Left ventricle myocardium inferior (tissue), 1 donor: Measurements from ENCODE around the gene GNE. TPM values are rescaled to one million over a fixed set of nuclear protein-coding genes. Genes with fewer than 3 reads are reported as not detected.

Source experiments
- DNase-seq: peaks from one replicate; pipeline ENCODE4 v3.0.0-alpha.2; 2020
- H3K27ac ChIP-seq: fragments of 200-600 bp; replicated peaks from 2 replicates; pipeline ENCODE4 v1.8.0; 2021
- H3K27me3 ChIP-seq: fragments of 200-600 bp; 2 replicates; pipeline ENCODE4 v1.8.0; 2021; ENCODE audit warnings: low read depth
- H3K36me3 ChIP-seq: fragments of 200-600 bp; 2 replicates; pipeline ENCODE4 v1.8.0; 2021
- H3K4me1 ChIP-seq: fragments of 200-600 bp; 2 replicates; pipeline ENCODE4 v1.8.0; 2021
- H3K4me3 ChIP-seq: fragments of 200-600 bp; 2 replicates; pipeline ENCODE4 v1.8.0; 2021; ENCODE audit warnings: mild to moderate bottlenecking, moderate library complexity
- H3K9me3 ChIP-seq: fragments of 200-600 bp; replicated peaks from 2 replicates; pipeline ENCODE4 v1.8.0; 2021
- intact Hi-C: fragments of 100-400 bp; cut with micrococcal nuclease; formaldehyde crosslinking; loops from one replicate; pipeline ENCODE4 v1.11.0; 2022
- total RNA-seq: library from RNA; stranded (reverse); fragmentation: NEBNext Ultra II Directional; extraction: Animal tissue kit (Norgen Biotek cat#: 25700); gene quantifications from one replicate; pipeline ENCODE4 v1.2.1, GENCODE V29; 2021
- TF ChIP-seq, protein P1 (sequence below): fragments of 200-600 bp; IDR thresholded peaks from 2 replicates; pipeline ENCODE4 v1.8.0; 2021; ENCODE audit warnings: antibody characterized with exemption, mild to moderate bottlenecking, borderline replicate concordance
- donor health status: DM: no; HTN: yes; CAD: no; lungs with severe emphysema.

GNE gene
- total RNA-seq, 1 donor from 2014 or later = 11.7 TPM

DNA sequence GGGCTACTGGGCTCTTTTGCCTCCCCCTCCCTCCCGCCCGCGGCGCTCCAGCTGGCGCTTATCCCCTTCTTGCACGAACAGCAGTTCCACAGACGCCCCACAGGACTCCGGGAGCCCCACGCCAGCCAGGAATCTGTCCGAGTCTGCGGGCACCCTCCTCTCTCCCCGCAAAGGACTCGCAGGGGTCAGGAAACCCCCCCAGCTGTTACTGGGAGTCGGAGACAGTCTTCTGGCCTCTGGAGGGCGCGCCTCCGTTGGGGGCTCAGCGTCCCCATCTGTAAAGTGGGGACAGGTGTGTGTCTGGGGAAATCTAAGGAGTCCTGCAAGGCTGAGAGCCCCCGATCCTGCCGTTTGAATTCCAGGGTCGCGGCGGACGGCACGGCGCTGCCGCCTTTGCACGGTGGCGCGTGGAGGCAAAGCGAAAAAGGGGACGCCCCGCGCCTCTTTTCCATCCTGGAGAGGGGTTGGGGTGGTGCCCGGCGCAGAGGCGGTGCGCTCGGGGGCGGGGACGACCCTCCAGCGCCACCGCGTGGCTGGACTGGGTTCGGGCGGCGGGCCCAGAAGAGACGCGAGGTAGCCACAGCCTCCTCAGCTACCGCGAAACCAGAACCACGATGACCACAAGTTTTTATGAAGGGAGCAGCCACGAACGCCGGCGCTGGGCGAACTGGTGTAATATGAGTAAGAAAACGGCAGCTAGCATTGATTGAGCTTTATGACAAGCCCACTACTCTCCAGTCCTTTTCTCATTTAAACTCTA, 91.9 kb downstream of the GNE start:
- DNase-seq = peak; percentile 87
- peaks cover 28% of the 10 kb centered on the region for H3K27me3 ChIP-seq
- H3K27ac ChIP-seq = peak overlapping the region; percentile 83
- H3K36me3 ChIP-seq = no peaks in the 10 kb centered on the region
- H3K4me1 ChIP-seq = peaks cover 33% of the 10 kb centered on the region
- no peaks in the 10 kb centered on the region for H3K9me3 ChIP-seq
- peak overlapping the region; percentile 64 for H3K4me3 ChIP-seq
- intact Hi-C loops = no loop called here
- TF ChIP-seq, protein P1, sequence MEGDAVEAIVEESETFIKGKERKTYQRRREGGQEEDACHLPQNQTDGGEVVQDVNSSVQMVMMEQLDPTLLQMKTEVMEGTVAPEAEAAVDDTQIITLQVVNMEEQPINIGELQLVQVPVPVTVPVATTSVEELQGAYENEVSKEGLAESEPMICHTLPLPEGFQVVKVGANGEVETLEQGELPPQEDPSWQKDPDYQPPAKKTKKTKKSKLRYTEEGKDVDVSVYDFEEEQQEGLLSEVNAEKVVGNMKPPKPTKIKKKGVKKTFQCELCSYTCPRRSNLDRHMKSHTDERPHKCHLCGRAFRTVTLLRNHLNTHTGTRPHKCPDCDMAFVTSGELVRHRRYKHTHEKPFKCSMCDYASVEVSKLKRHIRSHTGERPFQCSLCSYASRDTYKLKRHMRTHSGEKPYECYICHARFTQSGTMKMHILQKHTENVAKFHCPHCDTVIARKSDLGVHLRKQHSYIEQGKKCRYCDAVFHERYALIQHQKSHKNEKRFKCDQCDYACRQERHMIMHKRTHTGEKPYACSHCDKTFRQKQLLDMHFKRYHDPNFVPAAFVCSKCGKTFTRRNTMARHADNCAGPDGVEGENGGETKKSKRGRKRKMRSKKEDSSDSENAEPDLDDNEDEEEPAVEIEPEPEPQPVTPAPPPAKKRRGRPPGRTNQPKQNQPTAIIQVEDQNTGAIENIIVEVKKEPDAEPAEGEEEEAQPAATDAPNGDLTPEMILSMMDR = peak; percentile 94

DNA sequence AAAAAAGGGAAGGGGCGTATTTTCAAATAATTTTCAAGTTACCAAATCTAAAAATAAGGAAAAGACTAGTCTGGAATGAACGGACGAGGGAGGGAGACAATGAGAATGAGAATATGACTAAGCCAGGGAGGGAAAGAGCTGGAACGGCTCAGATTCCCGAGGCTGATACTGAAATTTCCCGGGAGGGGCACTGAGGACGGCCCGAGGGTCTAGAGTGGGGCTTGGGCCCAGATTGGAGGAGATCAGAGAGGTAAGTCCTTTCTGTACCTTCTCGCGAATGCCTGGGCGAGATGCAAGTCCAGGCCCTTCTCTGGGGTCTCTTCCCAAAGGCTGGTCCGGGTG, 92.5 kb downstream of the GNE start:
- H3K36me3 ChIP-seq = no peaks in the 10 kb centered on the region
- H3K27me3 ChIP-seq = peaks cover 24% of the 10 kb centered on the region
- H3K4me1 ChIP-seq = peaks cover 33% of the 10 kb centered on the region
- TF ChIP-seq, protein P1 = no peak
- intact Hi-C loops = no loop called here
- H3K4me3 ChIP-seq = peak overlapping the region; percentile 64
- H3K9me3 ChIP-seq = no peaks in the 10 kb centered on the region
- no peak for DNase-seq
- peak overlapping the region; percentile 83 for H3K27ac ChIP-seq

DNA sequence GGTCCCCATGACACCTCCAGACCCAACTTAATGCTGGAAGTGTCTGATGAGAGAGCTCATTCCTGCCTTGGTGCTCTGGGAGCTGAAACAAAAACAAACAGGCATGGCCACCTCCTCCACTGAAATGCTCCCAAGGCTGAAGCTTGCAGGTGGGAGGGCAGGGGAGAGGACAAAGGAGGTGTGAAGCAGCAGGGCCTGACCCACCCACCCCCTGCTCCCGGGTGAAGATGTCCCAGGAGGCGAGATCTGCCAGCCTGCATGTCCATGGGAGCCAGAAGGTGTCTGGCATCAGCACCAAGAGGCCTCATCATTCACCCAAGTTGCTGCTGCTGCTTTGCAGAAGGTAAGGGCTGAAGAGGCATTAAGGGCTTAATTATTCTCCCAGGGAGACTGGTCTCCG, 93.3 kb downstream of the GNE start:
- Histone ChIP-seq H3K4me3 (no peak overlapping the region), H3K36me3 (no peaks in the 10 kb centered on the region), H3K4me1 (peaks cover 36% of the 10 kb centered on the region), H3K27me3 (peaks cover 17% of the 10 kb centered on the region), H3K9me3 (no peaks in the 10 kb centered on the region), H3K27ac (peak overlapping the region; percentile 83)
- DNase-seq = no peak
- TF ChIP-seq, protein P1 = no peak
- intact Hi-C loops = loop anchor here (5.0 kb wide), 1 partner anchor 63 kb away; no protein-coding TSS in a partner anchor

Other genes starting within 250 kb of the GNE start
- gene RECK, start 221.5 kb downstream of the GNE start, total RNA-seq = 5.4 TPM
- gene GLIPR2, start 121.7 kb downstream of the GNE start, total RNA-seq = 8.7 TPM
- gene CCIN, start 89.1 kb downstream of the GNE start, total RNA-seq = not detected
- 60.4 TPM for gene CLTA, start 67.5 kb downstream of the GNE start, total RNA-seq
- gene RNF38, start 141.8 kb upstream of the GNE start, total RNA-seq = 25.7 TPM